ENCODE data around the gene EFNA4.

EFNA4 gene

DNA sequence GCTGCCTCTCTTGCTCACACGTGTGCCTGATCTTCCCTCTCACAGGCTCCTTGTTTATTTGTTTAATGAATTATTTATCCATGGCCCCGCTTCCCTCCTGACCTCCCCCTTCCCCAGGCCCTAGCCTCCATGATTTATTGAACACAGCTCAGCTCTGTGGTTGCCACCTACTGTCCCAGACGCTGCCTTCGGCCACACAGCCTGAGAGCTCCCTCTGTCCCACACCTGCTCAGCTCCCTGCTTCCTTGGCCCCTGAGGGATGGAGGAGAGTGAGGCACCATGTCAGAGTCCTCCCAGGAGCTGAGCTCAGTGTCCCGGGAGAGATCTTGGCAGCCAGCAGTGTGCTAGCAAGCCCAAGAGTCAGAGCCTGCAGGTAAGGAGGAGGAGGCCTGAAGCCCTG is 12.0 kb downstream of the EFNA4 start:
- no peak for DNase-seq

DNA sequence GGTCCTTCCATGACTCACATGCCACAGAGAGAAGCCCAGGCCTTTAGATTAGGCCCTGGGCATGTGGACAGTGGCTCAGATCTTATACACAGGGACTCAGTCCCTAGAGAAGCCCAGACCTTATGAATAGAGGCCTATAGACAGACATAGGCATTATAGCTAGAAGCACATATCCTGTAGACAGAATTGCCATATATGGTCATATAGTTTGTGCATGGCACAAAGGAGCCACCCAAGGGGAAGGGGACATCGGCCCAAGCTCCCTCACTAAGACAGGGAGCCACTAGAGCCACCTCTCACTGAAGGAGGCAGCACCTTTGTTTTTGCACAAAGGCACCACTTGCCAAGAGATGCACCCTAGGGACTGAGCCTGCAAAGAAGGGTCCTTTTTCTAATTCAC is 12.8 kb downstream of the EFNA4 start:
- DNase-seq, result no peak

GRCh38 chr1:155077346-155077745 is 13.8 kb downstream of the EFNA4 start:
- no peak for DNase-seq

- no peak for DNase-seq
Observed at GRCh38 chr1:155077758-155078445, 14.4 kb downstream of the EFNA4 start.

DNA sequence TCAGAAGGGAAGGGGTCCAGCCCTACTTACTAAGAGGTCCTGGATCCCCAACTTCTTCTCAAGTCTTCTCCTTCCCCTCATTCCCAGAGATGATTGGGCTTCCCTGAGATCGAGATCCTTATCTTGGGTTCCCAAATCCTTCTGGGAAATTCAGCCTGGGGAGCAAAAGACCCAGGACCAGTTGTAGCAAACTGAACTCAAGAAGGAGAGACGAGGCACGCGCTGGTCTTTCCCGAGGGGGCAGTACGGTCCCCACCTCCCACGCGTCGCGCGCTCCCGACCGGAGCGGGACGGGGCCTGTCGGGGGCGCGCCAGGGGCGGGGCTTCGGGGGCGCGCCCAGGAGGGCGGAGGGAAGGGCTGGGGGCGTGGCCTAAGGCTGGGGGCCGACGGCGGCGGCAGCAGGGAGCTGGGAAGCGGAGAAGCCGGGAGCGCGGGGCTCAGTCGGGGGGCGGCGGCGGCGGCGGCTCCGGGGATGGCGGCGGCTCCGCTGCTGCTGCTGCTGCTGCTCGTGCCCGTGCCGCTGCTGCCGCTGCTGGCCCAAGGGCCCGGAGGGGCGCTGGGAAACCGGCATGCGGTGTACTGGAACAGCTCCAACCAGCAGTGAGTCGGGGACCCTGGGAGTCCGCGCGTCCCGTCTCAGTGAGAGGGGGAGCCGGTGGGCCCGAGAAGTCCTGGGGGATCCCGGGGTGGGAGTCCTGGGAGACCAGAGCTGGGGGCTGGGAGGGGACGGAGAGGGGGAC is 15.1 kb downstream of the EFNA4 start, which contains the start of gene EFNA3:
Gene EFNA3 (plus strand): TSS at position 369 of the 741 bp plus-strand sequence. CDS start 105 bp downstream, at position 474.
- peak; percentile 74 for DNase-seq

DNA sequence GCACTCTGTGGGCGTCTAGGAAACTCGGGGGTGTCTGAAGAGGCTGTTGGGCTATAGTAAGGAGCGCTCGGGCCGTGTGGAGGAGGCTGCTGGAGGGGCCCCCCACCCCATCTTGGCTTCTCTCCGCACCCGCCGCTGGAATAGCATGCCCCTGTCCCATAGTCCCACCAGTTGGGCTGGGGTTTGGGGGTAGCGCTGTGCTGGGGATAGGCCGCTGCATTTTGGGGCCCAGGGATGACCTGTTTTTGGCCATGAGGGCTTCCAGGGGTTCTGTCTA is 15.6 kb downstream of the EFNA4 start:
- no peak for DNase-seq

GRCh38 chr1:155079487-155080311 is 16.2 kb downstream of the EFNA4 start:
- no peak for DNase-seq

DNA sequence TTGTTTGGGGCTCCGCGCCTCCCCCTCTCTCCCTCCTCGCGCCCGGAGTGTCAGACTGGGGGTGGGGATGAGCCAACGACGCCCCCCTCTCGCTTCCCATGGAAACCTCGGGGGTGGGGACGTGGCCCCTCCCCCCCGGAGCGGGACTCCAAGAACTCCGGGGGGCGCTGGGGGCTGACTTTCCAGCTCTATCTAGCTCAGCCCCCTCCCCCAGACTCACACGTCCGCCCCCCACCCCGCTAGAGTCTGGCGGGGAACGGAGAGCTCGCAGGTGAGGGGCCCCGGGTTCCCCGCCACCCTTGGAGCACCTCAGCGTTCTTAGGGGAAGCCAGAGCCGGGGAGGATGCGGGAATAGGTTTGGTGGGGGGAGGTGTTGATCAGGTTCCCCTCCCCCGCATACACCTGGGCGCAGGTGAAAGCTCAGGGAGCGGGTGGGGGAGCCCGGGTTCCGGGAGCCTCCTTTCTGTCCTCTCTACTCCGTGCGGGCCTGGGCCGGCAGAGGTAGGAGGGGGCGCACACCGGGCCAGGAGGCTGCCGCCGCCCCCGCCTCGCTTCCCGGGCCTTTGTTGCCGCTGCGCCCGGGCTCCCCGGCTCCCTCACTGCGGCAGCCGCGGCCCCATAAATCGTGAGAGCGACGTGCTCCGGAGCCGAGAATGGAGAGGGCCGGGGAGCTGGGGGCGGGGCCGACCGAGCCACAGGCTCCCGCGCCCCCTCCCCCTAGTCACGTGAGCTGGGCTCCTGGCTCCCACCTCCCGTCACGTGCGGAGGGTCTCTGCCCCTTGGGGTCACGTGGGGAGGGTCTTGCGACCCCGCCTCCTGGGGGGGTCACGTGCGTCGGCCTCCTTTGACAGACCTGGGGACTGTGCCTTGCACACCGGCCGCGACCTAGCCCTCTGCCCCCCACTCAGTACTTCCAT is 17.0 kb downstream of the EFNA4 start:
- peak; percentile 43 for DNase-seq

- DNase-seq, result no peak
Observed at GRCh38 chr1:155081472-155082300, 18.1 kb downstream of the EFNA4 start.

DNA sequence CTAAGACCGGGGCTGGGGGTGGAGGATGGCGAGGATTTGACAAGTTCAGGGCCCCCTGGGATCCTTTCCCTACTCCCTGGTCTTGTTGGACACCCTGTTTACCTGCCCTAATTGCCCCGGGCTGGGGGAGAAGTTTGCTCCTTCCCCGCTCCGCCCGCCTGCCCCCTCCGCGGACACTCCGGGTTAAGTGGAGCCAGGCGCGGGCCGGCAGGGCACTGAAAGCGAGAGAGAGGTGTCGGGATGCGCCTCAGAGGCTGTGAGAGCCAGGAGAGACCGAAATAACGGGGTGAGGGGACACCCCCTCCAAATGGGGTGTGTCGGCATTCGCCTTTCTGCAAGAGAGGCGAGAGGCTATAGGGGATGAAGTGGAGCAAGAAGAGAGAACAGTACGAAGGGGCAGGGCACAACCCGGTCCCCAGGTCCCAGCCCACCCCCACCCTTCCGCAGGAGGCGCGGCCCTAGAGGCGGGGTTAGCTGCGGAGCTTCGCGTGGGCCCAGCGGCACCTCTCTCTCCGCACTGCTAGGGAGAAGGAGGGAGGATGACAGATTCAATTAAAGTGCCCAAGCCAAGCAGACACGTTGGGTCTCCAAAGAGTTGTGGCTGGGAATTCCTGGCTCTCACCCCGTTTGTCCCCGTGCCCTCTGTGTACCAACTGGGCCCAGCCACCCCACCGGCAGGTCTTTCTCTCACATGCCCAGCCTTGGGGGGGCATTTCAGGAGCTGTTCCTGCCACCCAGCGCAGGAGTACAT is 18.9 kb downstream of the EFNA4 start:
- no peak for DNase-seq

DNA sequence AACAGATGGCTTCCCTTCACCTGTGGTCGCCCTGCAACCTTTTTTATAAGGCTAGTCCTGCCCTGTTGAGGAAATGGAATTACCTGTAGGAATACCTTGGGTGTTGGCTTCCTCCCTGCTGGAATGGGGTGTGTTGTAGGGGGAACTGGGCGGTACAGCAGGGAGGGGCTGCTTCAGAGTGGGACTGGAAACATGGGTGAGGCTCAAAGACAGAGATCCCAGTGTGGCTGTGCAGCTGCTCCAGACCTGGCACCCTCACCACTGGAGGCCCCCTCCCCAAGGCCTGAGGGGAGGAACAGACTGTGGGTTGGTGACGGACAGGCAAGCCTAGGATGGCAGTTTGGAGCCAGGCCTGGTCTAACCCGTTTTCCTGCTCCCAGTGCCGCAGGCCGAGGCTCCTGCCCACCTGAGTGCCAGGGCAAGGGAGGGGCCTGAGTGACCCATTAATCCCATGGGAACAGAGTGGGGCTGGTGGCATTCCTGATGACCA is 19.6 kb downstream of the EFNA4 start:
- no peak for DNase-seq

DNA sequence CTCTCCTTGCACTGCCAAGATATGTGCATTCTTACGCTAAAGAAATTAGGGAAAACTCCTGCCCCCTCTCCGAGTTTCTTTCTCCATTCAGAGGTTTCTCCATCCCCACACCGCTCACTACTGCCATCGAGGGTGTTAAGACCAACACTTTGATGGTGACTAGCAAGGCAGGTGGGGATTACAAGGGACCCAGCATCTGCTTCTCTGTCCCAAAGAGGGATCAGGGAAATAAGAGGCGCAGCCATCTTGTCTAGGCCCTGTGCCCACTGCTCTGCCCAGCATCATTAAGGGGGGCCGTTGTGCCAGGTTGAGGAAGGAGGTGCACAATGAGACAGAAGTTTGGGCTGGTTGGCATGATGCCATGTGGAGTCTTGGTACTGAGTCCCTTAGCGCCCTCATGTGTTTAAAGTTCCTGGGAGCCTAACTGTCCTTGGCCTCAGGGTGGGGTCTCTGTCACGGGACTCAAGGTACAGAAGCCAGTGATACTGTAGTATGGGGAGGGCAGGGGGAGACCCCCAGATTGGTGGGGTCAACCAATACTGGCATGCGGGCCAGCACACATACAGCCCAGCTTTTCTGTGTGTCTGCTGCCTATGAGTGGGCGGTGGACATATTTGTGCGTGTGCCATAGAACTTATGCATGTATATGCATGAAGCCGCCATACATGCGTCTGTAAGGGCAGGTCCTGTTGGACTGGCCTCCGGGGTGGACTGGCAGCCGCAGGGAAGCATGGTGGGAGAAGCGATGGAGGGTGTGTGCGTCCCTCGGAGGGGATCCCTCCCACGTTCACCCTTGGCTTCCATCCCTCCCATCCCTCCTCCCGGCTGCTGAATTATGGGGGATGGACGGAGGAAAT is 20.6 kb downstream of the EFNA4 start:
- DNase-seq, result peak; percentile 71

DNA sequence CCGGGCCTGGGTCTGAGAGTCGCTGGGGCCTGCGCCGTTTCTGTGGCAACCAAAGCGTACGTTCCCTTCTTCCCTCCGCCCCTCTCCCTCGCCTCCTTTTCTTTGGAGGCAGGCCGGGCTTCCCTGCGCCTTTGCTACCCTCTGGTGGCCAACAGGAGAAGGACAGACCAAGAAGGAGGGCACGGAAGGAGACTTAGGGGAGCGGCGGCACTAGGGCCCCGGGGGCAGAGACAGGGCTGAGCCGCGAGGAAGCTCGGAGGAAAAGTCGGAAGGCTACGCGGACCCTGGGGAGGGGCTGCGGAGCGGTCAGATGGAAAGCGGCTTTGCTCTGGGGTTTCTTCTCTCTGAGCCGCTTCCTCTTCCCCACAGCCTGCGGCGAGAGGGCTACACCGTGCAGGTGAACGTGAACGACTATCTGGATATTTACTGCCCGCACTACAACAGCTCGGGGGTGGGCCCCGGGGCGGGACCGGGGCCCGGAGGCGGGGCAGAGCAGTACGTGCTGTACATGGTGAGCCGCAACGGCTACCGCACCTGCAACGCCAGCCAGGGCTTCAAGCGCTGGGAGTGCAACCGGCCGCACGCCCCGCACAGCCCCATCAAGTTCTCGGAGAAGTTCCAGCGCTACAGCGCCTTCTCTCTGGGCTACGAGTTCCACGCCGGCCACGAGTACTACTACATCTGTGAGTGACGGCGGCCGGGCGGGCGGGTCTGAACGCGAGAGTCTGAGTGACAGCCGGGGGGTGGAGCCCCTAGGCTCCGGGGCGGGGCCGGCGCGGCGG is 21.4 kb downstream of the EFNA4 start:
- peak; percentile 97 for DNase-seq

- peak; percentile 76 for DNase-seq
Observed at GRCh38 chr1:155085504-155086127, 22.1 kb downstream of the EFNA4 start.

DNA sequence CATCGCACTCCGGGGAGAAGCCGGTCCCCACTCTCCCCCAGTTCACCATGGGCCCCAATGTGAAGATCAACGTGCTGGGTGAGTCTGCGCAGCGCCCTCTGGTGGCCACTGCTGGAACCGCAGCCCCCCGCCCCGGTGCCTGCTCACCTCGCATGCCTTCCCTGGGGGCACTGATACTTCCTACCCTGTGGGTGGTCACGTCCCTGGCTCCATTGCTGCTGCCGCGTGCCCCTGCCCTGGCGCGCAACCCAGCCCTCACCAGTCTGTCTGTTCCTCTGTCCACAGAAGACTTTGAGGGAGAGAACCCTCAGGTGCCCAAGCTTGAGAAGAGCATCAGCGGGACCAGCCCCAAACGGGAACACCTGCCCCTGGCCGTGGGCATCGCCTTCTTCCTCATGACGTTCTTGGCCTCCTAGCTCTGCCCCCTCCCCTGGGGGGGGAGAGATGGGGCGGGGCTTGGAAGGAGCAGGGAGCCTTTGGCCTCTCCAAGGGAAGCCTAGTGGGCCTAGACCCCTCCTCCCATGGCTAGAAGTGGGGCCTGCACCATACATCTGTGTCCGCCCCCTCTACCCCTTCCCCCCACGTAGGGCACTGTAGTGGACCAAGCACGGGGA is 22.7 kb downstream of the EFNA4 start:
- DNase-seq, result peak; percentile 84

DNA sequence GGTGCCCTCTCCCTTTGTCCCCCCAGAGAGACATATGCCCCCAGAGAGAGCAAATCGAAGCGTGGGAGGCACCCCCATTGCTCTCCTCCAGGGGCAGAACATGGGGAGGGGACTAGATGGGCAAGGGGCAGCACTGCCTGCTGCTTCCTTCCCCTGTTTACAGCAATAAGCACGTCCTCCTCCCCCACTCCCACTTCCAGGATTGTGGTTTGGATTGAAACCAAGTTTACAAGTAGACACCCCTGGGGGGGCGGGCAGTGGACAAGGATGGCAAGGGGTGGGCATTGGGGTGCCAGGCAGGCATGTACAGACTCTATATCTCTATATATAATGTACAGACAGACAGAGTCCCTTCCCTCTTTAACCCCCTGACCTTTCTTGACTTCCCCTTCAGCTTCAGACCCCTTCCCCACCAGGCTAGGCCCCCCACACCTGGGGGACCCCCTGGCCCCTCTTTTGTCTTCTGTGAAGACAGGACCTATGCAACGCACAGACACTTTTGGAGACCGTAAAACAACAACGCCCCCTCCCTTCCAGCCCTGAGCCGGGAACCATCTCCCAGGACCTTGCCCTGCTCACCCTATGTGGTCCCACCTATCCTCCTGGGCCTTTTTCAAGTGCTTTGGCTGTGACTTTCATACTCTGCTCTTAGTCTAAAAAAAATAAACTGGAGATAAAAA is 23.5 kb downstream of the EFNA4 start:
- no peak for DNase-seq
